ENCODE data around the gene ABHD3.
"Not testable (repeated sequence)": the region's sequence is repeated elsewhere in the genome, so short reads cannot be mapped to it uniquely, and the experiment has no call there.

Gene ABHD3

DNA sequence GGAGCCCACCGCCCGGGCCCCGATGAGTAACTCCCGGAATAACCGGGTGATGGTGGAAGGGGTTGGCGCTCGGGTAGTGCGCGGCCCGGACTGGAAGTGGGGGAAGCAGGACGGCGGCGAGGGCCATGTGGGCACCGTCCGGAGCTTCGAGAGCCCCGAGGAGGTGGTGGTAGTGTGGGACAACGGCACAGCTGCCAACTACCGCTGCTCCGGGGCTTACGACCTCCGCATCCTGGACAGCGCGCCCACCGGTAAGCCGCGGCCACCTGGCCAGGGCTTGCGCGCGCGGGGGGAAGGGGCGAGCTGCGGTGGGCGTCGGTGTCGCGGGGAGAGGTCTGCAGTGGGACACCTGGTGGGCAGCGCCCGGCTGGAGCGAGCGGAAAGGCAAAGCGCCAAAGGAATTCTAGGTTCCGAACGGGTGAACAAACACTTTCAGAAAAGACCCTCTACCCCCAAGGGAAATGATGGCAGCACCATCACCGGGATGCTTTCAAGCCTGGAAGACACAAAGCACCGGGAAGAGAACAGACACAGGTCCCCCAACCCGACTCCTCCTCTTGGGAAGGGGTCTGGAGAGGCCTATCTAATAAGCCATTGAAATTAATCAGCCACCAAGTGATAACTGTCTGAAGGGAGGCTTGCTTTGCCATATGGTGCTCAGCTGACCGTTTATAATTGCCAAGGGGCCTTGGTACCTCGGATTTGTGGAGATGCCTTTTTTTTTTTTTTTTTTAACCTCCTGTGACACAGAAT lies 37.2 kb upstream of the ABHD3 start:
- in situ Hi-C loops (cut with HindIII; ENCODE audit: low sequenced_read_pairs) = no loop called here
- DNase-seq (ENCODE audit: low read depth, low spot score) = peak; percentile 17
- TF ChIP-seq, protein P1, sequence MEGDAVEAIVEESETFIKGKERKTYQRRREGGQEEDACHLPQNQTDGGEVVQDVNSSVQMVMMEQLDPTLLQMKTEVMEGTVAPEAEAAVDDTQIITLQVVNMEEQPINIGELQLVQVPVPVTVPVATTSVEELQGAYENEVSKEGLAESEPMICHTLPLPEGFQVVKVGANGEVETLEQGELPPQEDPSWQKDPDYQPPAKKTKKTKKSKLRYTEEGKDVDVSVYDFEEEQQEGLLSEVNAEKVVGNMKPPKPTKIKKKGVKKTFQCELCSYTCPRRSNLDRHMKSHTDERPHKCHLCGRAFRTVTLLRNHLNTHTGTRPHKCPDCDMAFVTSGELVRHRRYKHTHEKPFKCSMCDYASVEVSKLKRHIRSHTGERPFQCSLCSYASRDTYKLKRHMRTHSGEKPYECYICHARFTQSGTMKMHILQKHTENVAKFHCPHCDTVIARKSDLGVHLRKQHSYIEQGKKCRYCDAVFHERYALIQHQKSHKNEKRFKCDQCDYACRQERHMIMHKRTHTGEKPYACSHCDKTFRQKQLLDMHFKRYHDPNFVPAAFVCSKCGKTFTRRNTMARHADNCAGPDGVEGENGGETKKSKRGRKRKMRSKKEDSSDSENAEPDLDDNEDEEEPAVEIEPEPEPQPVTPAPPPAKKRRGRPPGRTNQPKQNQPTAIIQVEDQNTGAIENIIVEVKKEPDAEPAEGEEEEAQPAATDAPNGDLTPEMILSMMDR (IDR thresholded peaks at IDR 0.05; ENCODE audit: low read depth, low read length) = peak; percentile 3

DNA sequence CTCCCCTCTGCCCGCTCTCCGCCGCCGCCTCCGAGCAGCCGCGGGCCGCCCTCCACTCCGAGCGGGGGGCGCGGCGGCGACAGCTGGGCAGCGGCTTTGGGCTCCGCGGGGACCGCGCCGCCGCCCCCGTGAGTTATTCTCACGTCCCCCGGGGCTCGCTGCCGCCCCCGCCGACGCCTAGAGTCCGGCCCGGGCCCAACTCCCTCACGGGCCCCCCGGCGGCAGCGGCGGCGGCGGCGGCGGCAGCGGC lies 36.7 kb upstream of the ABHD3 start:
- peak overlapping the region; percentile 83 for H3K4me3 ChIP-seq (ENCODE audit: low read depth, low read length)
- no peak for DNase-seq (ENCODE audit: low read depth, low spot score)
- TF ChIP-seq, protein P1 (IDR thresholded peaks at IDR 0.05; ENCODE audit: low read depth, low read length) = no peak
- in situ Hi-C loops (cut with HindIII; ENCODE audit: low sequenced_read_pairs) = no loop called here

More for the DNA sequence above, 37.2 kb upstream of the ABHD3 start:
- peak overlapping the region; percentile 83 for H3K4me3 ChIP-seq (ENCODE audit: low read depth, low read length)

DNA sequence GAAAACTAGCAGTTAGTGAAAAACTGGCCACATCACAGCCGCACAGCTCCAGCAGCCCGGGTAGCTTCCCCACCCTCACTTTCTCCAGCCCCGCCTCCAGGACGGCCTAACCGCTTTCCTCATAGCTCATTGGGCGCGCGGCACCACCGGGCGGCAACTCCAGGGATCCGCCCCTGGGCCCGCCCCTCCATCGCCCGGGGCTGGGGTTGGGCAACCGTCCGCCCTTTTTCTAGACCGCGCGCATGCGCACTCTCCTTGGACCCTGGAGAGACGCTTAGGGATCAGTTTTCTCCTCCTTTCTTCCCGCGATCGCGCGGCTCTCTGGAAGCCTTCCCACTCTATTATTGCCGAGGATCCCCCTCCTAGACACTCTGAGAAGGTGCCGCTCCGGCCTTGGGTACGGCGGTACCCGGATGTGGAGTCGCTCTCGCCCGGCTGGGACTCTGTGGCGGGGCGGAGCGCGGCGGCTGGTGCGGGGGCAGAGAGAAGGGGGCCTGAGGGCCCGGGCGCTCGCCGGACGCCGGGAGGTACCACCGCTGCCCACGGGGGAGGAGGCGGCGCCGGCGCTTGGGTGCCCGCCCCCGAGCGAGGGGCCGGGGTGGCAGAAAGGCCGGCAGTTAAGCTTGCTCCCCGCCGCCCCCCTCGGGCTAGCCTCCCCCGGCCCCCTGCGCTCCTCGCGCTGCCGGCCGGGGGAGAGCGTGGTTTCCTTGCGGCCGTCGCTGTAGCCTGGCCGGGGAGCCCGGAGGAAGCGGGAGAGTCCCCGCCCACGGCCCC lies 36.2 kb upstream of the ABHD3 start, which contains the start of gene MIB1:
Gene MIB1 (plus strand): TSS at position 255 of the 774 bp plus-strand sequence. CDS start 792 bp downstream, outside the sequence.
- in situ Hi-C loops (cut with HindIII; ENCODE audit: low sequenced_read_pairs) = no loop called here
- peak within 1 kb of the TSS; percentile 83 for H3K4me3 ChIP-seq (ENCODE audit: low read depth, low read length)
- peak; percentile 98 for DNase-seq (ENCODE audit: low read depth, low spot score)
- TF ChIP-seq, protein P1 (IDR thresholded peaks at IDR 0.05; ENCODE audit: low read depth, low read length) = no peak

DNA sequence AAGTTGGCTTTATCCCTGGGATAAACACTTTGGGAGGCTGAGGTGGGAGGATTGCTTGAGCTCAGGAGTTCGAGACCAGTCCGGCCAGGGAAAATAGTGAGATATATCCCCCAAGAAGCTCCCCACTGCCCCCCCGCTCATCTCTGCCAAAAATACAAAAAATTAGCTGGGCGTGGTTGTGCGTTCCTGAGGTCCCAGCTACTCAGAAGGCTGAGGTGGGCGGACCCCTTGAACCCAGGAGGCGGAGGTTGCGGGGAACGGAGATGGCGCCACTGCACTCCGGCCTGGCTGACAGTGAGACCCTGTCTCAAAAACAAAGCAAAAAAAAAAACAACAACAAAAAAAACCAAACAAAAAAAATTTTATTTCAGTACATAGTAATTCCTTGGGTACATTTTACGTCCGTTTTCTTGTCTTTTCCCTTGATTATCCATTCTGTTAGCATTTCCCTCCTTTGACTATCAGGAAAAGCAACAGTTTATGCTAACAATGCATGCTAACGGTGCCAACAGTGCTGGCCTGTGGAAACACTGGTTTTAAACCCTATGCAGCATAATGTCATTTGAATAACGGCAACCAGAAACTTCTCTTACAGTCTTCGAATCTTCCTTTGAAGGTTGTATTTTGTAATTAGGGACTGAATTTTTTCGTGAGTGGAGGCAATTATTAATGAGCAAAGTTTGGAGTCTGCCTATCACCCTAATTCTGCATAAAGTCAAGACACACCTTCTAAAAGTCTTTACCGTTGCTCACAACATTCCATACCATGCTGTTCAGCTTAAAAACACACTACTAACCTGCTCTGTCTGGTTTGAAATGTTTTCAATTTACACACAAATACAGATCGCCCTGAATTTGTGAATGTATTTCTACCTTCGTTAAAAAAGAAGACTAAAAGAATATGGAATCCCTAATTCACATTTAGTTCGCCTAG lies 35.3 kb upstream of the ABHD3 start:
- peak overlapping the region; percentile 9 for H3K4me3 ChIP-seq (ENCODE audit: low read depth, low read length)
- TF ChIP-seq, protein P1 (IDR thresholded peaks at IDR 0.05; ENCODE audit: low read depth, low read length) = no peak
- DNase-seq (ENCODE audit: low read depth, low spot score) = no peak
- in situ Hi-C loops (cut with HindIII; ENCODE audit: low sequenced_read_pairs) = no loop called here

DNA sequence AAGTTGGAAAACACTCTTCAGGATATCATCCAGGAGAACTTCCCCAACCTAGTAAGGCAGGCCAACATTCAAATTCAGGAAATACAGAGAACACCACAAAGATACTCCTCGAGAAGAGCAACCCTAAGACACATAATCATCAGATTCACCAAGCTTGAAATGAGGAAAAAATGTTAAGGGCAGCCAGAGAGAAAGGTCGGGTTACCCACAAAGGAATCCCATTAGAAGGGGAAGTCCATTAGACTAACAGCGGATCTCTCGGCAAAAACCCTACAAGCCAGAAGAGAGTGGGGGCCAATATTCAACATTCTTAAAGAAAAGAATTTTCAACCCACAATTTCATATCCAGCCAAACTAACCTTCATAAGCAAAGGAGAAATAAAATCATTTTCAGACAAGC lies 32.4 kb upstream of the ABHD3 start:
- in situ Hi-C loops (cut with HindIII; ENCODE audit: low sequenced_read_pairs); DNase-seq (ENCODE audit: low read depth, low spot score): not testable (repeated sequence)

DNA sequence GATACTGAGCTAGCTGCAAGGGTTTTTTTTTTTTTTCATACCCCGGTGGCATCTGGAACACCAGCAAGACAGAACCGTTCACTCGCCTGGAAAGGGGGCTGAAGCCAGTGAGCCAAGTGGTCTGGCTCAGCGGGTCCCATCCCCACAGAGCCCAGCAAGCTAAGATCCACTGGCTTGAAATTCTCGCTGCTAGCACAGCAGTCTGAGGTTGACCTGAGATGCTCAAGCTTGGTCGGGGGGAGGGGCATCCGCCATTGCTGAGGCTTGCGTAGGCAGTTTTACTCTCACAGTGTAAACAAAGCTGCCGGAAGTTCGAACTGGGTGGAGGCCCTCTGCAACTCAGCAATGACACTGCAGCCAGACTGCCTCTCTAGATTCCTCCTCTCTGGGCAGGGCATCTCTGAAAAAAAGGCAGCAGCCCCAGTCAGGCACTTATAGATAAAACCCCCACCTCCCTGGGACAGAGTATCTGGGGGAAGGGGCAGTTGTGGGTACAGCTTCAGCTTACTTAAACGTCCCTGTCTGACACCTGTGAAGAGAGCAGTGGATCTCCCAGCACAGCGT lies 31.0 kb upstream of the ABHD3 start:
- peak; percentile 36 for DNase-seq (ENCODE audit: low read depth, low spot score)
- in situ Hi-C loops (cut with HindIII; ENCODE audit: low sequenced_read_pairs) = no loop called here
- H3K4me3 ChIP-seq (ENCODE audit: low read depth, low read length) = no peak overlapping the region
- TF ChIP-seq, protein P1 (IDR thresholded peaks at IDR 0.05; ENCODE audit: low read depth, low read length) = no peak

More for the DNA sequence above, 32.4 kb upstream of the ABHD3 start:
- H3K4me3 ChIP-seq (ENCODE audit: low read depth, low read length) = not testable (repeated sequence)

All from astrocyte of the spinal cord (primary cell).